CD4-positive, alpha-beta T cell (primary cell): ENCODE measurements around the gene DGKB. TPM values are rescaled to one million over a fixed set of nuclear protein-coding genes. Genes with fewer than 3 reads are reported as not detected.

Experiments used
- ATAC-seq: fragments of 200-7000 bp; cut with Tn5 transposase; one replicate; pipeline ENCODE4 v1.10.0; 2022; ENCODE audit warnings: mild to moderate bottlenecking; ENCODE audit not compliant: poor library complexity
- CTCF ChIA-PET: fragments of 350-600 bp; sonication (Branson Sonifier 250); formaldehyde crosslinking; loops from one replicate; lab custom pipeline; 2021; ENCODE audit warnings: antibody characterized with exemption, inconsistent platforms; lab: Charles Lee
- POLR2A ChIA-PET: fragments of 350-600 bp; sonication (Branson Sonifier 250); formaldehyde crosslinking; loops from one replicate; lab custom pipeline; 2021; ENCODE audit warnings: antibody characterized with exemption, inconsistent platforms; lab: Charles Lee
- DNase-seq, 14 experiments: peaks; one replicate each; pipeline ENCODE4 v3.0.0-alpha.2; 2013 to 2020; ENCODE audit warnings: mixed read lengths in 2 of 14
- H3K27ac ChIP-seq, 2 donors: one replicate each; pipeline versions ENCODE4 v1.5.1 to v1.7.0; 2013; ENCODE audit warnings: low read length in 2 of 2, low read depth in 1 of 2, mild to moderate bottlenecking in 1 of 2
- H3K27me3 ChIP-seq, 2 experiments: 1 replicate in 1 of 2; 2 replicates in 1 of 2; pipeline versions ENCODE4 v1.6.1 to v1.7.0; 2013; ENCODE audit warnings: low read length in 2 of 2, control low read depth in 1 of 2, mild to moderate bottlenecking in 1 of 2, moderate library complexity in 1 of 2; ENCODE audit not compliant: insufficient read depth in 2 of 2, control insufficient read depth in 1 of 2
- H3K36me3 ChIP-seq: one replicate; pipeline ENCODE4 v1.6.1; 2013; ENCODE audit warnings: low read length, control low read depth; ENCODE audit not compliant: insufficient read depth
- H3K4me1 ChIP-seq: one replicate; pipeline ENCODE4 v1.6.1; 2013; ENCODE audit warnings: low read length, control low read depth; ENCODE audit not compliant: insufficient read depth
- H3K4me3 ChIP-seq: one replicate; pipeline ENCODE4 v1.5.1; 2013; ENCODE audit warnings: mild to moderate bottlenecking, low read length, moderate library complexity
- H3K9me3 ChIP-seq, 2 experiments: 1 replicate in 1 of 2; 2 replicates in 1 of 2; pipeline versions ENCODE4 v1.6.1 to v1.7.0; 2013; ENCODE audit warnings: low read length in 2 of 2, mild to moderate bottlenecking in 2 of 2, control low read depth in 1 of 2, moderate library complexity in 1 of 2; ENCODE audit not compliant: control insufficient read depth in 1 of 2, insufficient read depth in 1 of 2
- H3K27ac Mint-ChIP-seq: one replicate; pipeline ENCODE4 v1.8.0; 2020; ENCODE audit warnings: mixed read lengths
- H3K27me3 Mint-ChIP-seq: one replicate; pipeline ENCODE4 v1.8.0; 2021; ENCODE audit warnings: mixed read lengths
- H3K36me3 Mint-ChIP-seq: one replicate; pipeline ENCODE4 v1.8.0; 2021; ENCODE audit warnings: low read depth, mixed read lengths
- H3K4me1 Mint-ChIP-seq: one replicate; pipeline ENCODE4 v1.8.0; 2021; ENCODE audit warnings: low read depth, mixed read lengths
- H3K4me3 Mint-ChIP-seq: one replicate; pipeline ENCODE4 v1.8.0; 2020; ENCODE audit warnings: mild to moderate bottlenecking, mixed read lengths
- H3K9me3 Mint-ChIP-seq: one replicate; pipeline ENCODE4 v1.8.0; 2020; ENCODE audit warnings: mixed read lengths
- intact Hi-C, 2 experiments: fragments of 100-400 bp; cut with DNase I in 1 of 2; cut with micrococcal nuclease in 1 of 2; formaldehyde crosslinking; loops; one replicate each; pipeline versions ENCODE4 v1.15.1 to v1.9.0; 2023 to 2025; cut with DNase I, micrococcal nuclease
- total RNA-seq, 174 experiments: library from RNA in 2 of 174; stranded (reverse) in 2 of 174; gene quantifications; one replicate each; pipeline ENCODE4 v1.2.3 and lab custom pipeline; 2021 to 2026
- TF ChIP-seq, protein P1 (sequence below): fragments of 200-600 bp; IDR thresholded peaks from one replicate; pipeline ENCODE4 v1.8.0; 2022; ENCODE audit warnings: antibody characterized with exemption, mild to moderate bottlenecking

DGKB gene
- total RNA-seq, 2 experiments from 2014 or later, result not detected

DNA sequence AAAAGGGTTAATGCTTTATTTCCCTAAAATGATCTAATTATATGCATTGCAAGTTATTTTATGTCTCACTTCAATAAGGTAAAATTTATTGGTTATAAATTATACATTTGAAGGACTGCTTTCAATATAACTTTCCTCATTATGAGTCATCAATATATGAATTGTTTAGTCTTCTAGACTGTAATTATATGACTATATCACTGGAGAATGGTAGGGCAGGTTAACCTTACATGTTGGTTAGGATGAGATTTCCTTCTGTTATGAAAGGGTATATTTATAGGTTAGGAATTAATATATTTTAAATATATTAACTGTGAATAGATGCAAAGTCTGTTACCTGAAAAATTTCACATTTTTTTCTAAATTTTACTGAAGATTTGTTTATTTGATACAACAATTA is 506.7 kb downstream of the DGKB start:
- H3K9me3 Mint-ChIP-seq, result peaks cover 2% of the 10 kb centered on the region
- no peak overlapping the region for H3K4me3 Mint-ChIP-seq
- H3K36me3 ChIP-seq, result no peaks in the 10 kb centered on the region
- no peaks in the 10 kb centered on the region for H3K27me3 ChIP-seq
- H3K4me1 Mint-ChIP-seq, result no peaks in the 10 kb centered on the region
- H3K36me3 Mint-ChIP-seq, result no peaks in the 10 kb centered on the region
- no peak overlapping the region for H3K4me3 ChIP-seq
- no peak overlapping the region for H3K27ac ChIP-seq
- H3K27ac Mint-ChIP-seq, result no peak overlapping the region
- CTCF ChIA-PET, result no interaction called here
- ATAC-seq (no peak), DNase-seq (no peak)
- TF ChIP-seq, protein P1, sequence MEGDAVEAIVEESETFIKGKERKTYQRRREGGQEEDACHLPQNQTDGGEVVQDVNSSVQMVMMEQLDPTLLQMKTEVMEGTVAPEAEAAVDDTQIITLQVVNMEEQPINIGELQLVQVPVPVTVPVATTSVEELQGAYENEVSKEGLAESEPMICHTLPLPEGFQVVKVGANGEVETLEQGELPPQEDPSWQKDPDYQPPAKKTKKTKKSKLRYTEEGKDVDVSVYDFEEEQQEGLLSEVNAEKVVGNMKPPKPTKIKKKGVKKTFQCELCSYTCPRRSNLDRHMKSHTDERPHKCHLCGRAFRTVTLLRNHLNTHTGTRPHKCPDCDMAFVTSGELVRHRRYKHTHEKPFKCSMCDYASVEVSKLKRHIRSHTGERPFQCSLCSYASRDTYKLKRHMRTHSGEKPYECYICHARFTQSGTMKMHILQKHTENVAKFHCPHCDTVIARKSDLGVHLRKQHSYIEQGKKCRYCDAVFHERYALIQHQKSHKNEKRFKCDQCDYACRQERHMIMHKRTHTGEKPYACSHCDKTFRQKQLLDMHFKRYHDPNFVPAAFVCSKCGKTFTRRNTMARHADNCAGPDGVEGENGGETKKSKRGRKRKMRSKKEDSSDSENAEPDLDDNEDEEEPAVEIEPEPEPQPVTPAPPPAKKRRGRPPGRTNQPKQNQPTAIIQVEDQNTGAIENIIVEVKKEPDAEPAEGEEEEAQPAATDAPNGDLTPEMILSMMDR, result no peak
- H3K27me3 Mint-ChIP-seq, result no peaks in the 10 kb centered on the region
- intact Hi-C loops, result no loop called here
- no peaks in the 10 kb centered on the region for H3K9me3 ChIP-seq
- H3K4me1 ChIP-seq, result no peaks in the 10 kb centered on the region
- POLR2A ChIA-PET, result no interaction called here

DNA sequence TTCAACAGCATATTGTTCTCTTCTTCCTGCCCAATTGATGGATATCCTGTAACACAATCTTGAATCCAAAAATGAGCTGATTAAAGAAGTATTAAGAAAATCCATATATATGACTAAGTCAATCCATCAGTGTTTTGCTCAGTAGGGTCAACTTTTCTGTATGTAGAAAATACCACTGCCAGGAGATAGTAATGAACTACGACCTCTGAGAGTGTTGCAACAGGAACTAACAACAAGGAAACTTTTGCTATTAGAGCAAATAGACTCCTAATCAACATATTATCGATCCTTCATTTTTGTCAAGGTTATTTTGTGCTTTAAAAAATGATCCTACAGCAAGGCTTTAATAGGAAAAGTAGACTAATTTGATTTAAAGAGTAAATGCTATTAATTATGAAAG is 507.8 kb downstream of the DGKB start:
- intact Hi-C loops, result no loop called here
- H3K9me3 ChIP-seq, result no peaks in the 10 kb centered on the region

DNA sequence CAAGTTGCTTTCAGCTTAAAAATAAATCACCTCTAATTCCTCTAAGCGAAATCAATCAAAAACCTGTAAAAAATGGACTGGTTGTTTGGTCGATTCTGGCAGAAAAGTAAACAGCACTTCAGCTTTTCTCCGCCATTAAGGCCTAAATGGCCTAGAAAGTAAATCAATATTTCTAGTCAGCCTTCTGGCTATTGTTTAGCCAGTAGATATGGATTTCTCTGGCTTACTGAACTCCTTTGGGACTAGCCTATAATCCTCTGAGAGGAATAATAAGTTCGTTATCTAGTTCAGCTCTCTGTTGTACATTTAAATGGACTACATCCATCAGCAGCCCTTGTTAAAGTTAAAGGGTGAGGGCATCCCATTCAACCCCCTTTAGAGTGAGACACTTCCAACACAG is 513.0 kb downstream of the DGKB start:
- no peak overlapping the region for H3K27ac Mint-ChIP-seq
- DNase-seq (no peak), ATAC-seq (no peak)
- H3K9me3 ChIP-seq, result no peaks in the 10 kb centered on the region
- no peak overlapping the region for H3K4me3 ChIP-seq
- intact Hi-C loops, result no loop called here
- H3K27ac ChIP-seq, result no peak overlapping the region
- no peaks in the 10 kb centered on the region for H3K36me3 ChIP-seq
- H3K4me1 Mint-ChIP-seq, result no peaks in the 10 kb centered on the region
- H3K4me3 Mint-ChIP-seq, result no peak overlapping the region
- H3K36me3 Mint-ChIP-seq, result no peaks in the 10 kb centered on the region
- H3K4me1 ChIP-seq, result no peaks in the 10 kb centered on the region
- no peaks in the 10 kb centered on the region for H3K27me3 ChIP-seq
- POLR2A ChIA-PET, result no interaction called here
- TF ChIP-seq, protein P1, result no peak
- no peaks in the 10 kb centered on the region for H3K27me3 Mint-ChIP-seq
- CTCF ChIA-PET, result no interaction called here
- peaks cover 2% of the 10 kb centered on the region for H3K9me3 Mint-ChIP-seq

More for the DNA sequence above, 507.8 kb downstream of the DGKB start:
- H3K9me3 Mint-ChIP-seq, result peaks cover 2% of the 10 kb centered on the region
- Histone ChIP-seq H3K36me3 (no peaks in the 10 kb centered on the region), H3K4me3 (no peak overlapping the region), H3K4me1 (no peaks in the 10 kb centered on the region), H3K27me3 (no peaks in the 10 kb centered on the region), H3K27ac (no peak overlapping the region)
- no peaks in the 10 kb centered on the region for H3K4me1 Mint-ChIP-seq
- ChIA-PET POLR2A (no interaction called here), CTCF (no interaction called here)
- H3K27ac Mint-ChIP-seq, result no peak overlapping the region
- DNase-seq, result no peak
- H3K27me3 Mint-ChIP-seq, result no peaks in the 10 kb centered on the region
- ATAC-seq, result no peak
- H3K36me3 Mint-ChIP-seq, result no peaks in the 10 kb centered on the region
- TF ChIP-seq, protein P1, result no peak
- no peak overlapping the region for H3K4me3 Mint-ChIP-seq
